GM18526 (cell line): ENCODE data around the gene RAB11B.

Source experiments
- POLR2A ChIP-seq: IDR thresholded peaks from 3 replicates; pipeline ENCODE4 v1.6.1; 2011; ENCODE audit not compliant: insufficient read length; ENCODE audit errors: extremely low read depth

The RAB11B gene

GRCh38 chr19:8367327-8368001 is 22.7 kb upstream of the RAB11B start:
- TF ChIP-seq POLR2A = no peak

- no peak for TF ChIP-seq POLR2A
Measured at GRCh38 chr19:8370176-8371010, 19.8 kb upstream of the RAB11B start.

GRCh38 chr19:8371011-8371804 is 19.0 kb upstream of the RAB11B start:
- no peak for TF ChIP-seq POLR2A

GRCh38 chr19:8373867-8374813 is 16.0 kb upstream of the RAB11B start:
- no peak for TF ChIP-seq POLR2A

GRCh38 chr19:8377598-8377997 is 12.6 kb upstream of the RAB11B start:
- no peak for TF ChIP-seq POLR2A

- TF ChIP-seq POLR2A = no peak
Measured at GRCh38 chr19:8386990-8387389, 3.2 kb upstream of the RAB11B start.

GRCh38 chr19:8387688-8388611 is 2.2 kb upstream of the RAB11B start:
- TF ChIP-seq POLR2A = no peak

GRCh38 chr19:8388612-8388958 is 1.6 kb upstream of the RAB11B start:
- no peak for TF ChIP-seq POLR2A

GRCh38 chr19:8390617-8390981 is 439 bp downstream of the RAB11B start:
- no peak for TF ChIP-seq POLR2A

- no peak for TF ChIP-seq POLR2A
Measured at GRCh38 chr19:8391198-8392016, 1.2 kb downstream of the RAB11B start.

GRCh38 chr19:8392017-8392591 is 1.9 kb downstream of the RAB11B start:
- no peak for TF ChIP-seq POLR2A

GRCh38 chr19:8393192-8393870 is 3.2 kb downstream of the RAB11B start:
- TF ChIP-seq POLR2A = no peak

- no peak for TF ChIP-seq POLR2A
Measured at GRCh38 chr19:8393871-8394250, 3.7 kb downstream of the RAB11B start.
